ENCODE results near the gene SRRM5. TPM values are rescaled to one million over a fixed set of nuclear protein-coding genes. Genes with fewer than 3 reads are reported as not detected.

The SRRM5 gene
- total and polyA plus RNA-seq, 2 of the 4 experiments (the other 2 are of a cell fraction), result 0.10 TPM; not detected in 1

DNA sequence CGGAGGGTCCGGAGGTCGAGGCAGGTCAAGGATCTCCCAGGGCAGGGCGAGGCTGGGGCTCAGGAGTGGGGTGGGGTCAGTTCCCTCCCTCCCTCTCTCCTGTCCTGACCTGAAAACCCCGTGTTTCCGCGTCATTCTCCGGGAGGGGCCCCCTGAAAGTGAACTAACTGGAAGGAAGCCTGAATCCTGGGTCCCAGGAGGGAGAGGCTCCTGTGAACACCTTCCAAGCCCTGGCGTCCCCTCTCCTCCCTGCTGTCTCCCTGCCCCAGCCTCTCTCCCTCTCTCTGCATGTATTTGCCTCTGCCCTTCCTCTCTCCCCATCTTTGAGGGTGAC lies 28.5 kb downstream of the SRRM5 start:
- in situ Hi-C loops (cut with MboI; ENCODE audit: low sequenced_read_pairs) (no loop called here), dilution Hi-C loops (cut with HindIII; ENCODE audit: low sequenced_read_pairs, unreplicated experiment) (no loop called here), intact Hi-C loops (cut with micrococcal nuclease) (no loop called here)
- DNase-seq, result no peak
- no TSS peak for BruUV-seq (replicated peaks)
- no peak overlapping the region for H4K8ac ChIP-seq (ENCODE audit: low read depth in 2 of 2, low read length in 2 of 2)
- no peak overlapping the region for H2BK20ac ChIP-seq (ENCODE audit: low read depth, low read length)
- H3K9me1 ChIP-seq (ENCODE audit: insufficient read depth, low read length), result no peaks in the 10 kb centered on the region
- H3K4ac ChIP-seq (ENCODE audit: low read depth, low read length), result no peak overlapping the region
- no peak overlapping the region for H3K14ac ChIP-seq (replicated peaks; ENCODE audit: low read depth, low read length)
- peak overlapping the region; percentile 3 for H2AK9ac ChIP-seq (replicated peaks; ENCODE audit: low read depth, low read length, poor library complexity)
- H3K9ac ChIP-seq (ENCODE audit: low read depth, low read length), result peak overlapping the region; percentile 12; the same call in 1 of the 2 replicates
- no peak for TF ChIP-seq SMC3 (IDR thresholded peaks at IDR 0.05; ENCODE audit: low read depth, low read length)
- TF ChIP-seq, protein P1, sequence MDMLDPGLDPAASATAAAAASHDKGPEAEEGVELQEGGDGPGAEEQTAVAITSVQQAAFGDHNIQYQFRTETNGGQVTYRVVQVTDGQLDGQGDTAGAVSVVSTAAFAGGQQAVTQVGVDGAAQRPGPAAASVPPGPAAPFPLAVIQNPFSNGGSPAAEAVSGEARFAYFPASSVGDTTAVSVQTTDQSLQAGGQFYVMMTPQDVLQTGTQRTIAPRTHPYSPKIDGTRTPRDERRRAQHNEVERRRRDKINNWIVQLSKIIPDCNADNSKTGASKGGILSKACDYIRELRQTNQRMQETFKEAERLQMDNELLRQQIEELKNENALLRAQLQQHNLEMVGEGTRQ (IDR thresholded peaks at IDR 0.05; ENCODE audit: low read depth, low read length), result no peak
- TF ChIP-seq NFE2L2 (IDR thresholded peaks at IDR 0.05; ENCODE audit: low read depth, low read length), result no peak
- no peak for TF ChIP-seq FOS (IDR thresholded peaks at IDR 0.05; ENCODE audit: low read depth, low read length)
- TF ChIP-seq RAD21 (IDR thresholded peaks at IDR 0.05; ENCODE audit: low read length), result no peak
- no peak for TF ChIP-seq MAFK (IDR thresholded peaks at IDR 0.05; ENCODE audit: low read depth, low read length)
- TF ChIP-seq RFX5 (IDR thresholded peaks at IDR 0.05; ENCODE audit: low read depth, low read length), result no peak
- TF ChIP-seq, protein P2, sequence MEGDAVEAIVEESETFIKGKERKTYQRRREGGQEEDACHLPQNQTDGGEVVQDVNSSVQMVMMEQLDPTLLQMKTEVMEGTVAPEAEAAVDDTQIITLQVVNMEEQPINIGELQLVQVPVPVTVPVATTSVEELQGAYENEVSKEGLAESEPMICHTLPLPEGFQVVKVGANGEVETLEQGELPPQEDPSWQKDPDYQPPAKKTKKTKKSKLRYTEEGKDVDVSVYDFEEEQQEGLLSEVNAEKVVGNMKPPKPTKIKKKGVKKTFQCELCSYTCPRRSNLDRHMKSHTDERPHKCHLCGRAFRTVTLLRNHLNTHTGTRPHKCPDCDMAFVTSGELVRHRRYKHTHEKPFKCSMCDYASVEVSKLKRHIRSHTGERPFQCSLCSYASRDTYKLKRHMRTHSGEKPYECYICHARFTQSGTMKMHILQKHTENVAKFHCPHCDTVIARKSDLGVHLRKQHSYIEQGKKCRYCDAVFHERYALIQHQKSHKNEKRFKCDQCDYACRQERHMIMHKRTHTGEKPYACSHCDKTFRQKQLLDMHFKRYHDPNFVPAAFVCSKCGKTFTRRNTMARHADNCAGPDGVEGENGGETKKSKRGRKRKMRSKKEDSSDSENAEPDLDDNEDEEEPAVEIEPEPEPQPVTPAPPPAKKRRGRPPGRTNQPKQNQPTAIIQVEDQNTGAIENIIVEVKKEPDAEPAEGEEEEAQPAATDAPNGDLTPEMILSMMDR (conservative IDR thresholded peaks at IDR 0.05; ENCODE audit: low read depth, low read length), result no peak
- no peak for TF ChIP-seq CEBPB (IDR thresholded peaks at IDR 0.05; ENCODE audit: low read depth, low read length)
- TF ChIP-seq POLR2A (IDR thresholded peaks at IDR 0.05; ENCODE audit: low read depth, low read length), result no peak
- TF ChIP-seq RCOR1 (IDR thresholded peaks at IDR 0.05; ENCODE audit: insufficient replicate concordance, low read length), result no peak
- H3K23ac ChIP-seq (ENCODE audit: low read depth, low read length), result peak overlapping the region; percentile 5; the same call in 1 of the 2 replicates
- no peak overlapping the region for H2AK5ac ChIP-seq (ENCODE audit: low read depth, low read length)
- WGBS, 2 experiments (ENCODE audit: extremely low coverage in 2 of 2, insufficient read length in 1 of 2), result 20% methylated on average over 1 of the region's 9 CpGs; no CpG with 5 or more reads in 1 of the 2 experiments
- ATAC-seq (ENCODE audit: low read depth), result no peak
- peaks cover 6% of the 10 kb centered on the region for H3K4me1 ChIP-seq (ENCODE audit: control insufficient read depth, insufficient read depth, low read length)
- CTCF ChIA-PET, result no interaction called here
- H3K27me3 ChIP-seq (ENCODE audit: control insufficient read depth, insufficient read depth, low read length), result peaks cover 33% of the 10 kb centered on the region
- no peak overlapping the region for H3K56ac ChIP-seq (ENCODE audit: extremely low read depth, insufficient read depth, low read length)
- peak overlapping the region; percentile 92 for H2AFZ ChIP-seq (replicated peaks; ENCODE audit: low read length, poor library complexity)
- H3K9me3 ChIP-seq (ENCODE audit: control insufficient read depth, insufficient read depth, low read length), result no peaks in the 10 kb centered on the region
- no peak overlapping the region for H3K18ac ChIP-seq (ENCODE audit: low read depth, low read length)
- peak overlapping the region; percentile 64 for H3K4me3 ChIP-seq (ENCODE audit: insufficient read depth, low read depth, low read length)
- H3K4me2 ChIP-seq (ENCODE audit: low read depth, low read length), result peak overlapping the region; percentile 96
- no peaks in the 10 kb centered on the region for H3K79me1 ChIP-seq (ENCODE audit: low read depth in 1 of 2, low read length in 2 of 2)
- no peak overlapping the region for H2BK120ac ChIP-seq (ENCODE audit: low read depth, low read length)
- POLR2A ChIA-PET (ENCODE audit: unreplicated experiment), result no interaction called here
- H3K27ac ChIP-seq (ENCODE audit: insufficient read depth, low read length), result no peak overlapping the region
- no peaks in the 10 kb centered on the region for H4K20me1 ChIP-seq (ENCODE audit: insufficient read depth, low read length)
- H4K5ac ChIP-seq (ENCODE audit: low read depth, low read length), result no peak overlapping the region
- H2BK5ac ChIP-seq (ENCODE audit: low read depth, low read length, poor library complexity, severe bottlenecking), result no peak overlapping the region
- no peak overlapping the region for H4K91ac ChIP-seq (ENCODE audit: insufficient read depth, low read depth, low read length)
- no peaks in the 10 kb centered on the region for H3K36me3 ChIP-seq (ENCODE audit: control insufficient read depth, insufficient read depth, low read length)
- H2BK15ac ChIP-seq (ENCODE audit: low read depth, low read length), result no peak overlapping the region
